Measurements from ENCODE around the gene CWF19L2. TPM values are rescaled to one million over a fixed set of nuclear protein-coding genes. Genes with fewer than 3 reads are reported as not detected.
"Not testable (repeated sequence)": the region's sequence is repeated elsewhere in the genome, so short reads cannot be mapped to it uniquely, and the experiment has no call there.

Gene CWF19L2
- total RNA-seq, 2 donors from 2014 or later, result 21.1 to 27.4 TPM

- no peak overlapping the region for H3K27ac ChIP-seq (ENCODE audit: low read depth, low read length)
- no peaks in the 10 kb centered on the region for H3K27me3 Mint-ChIP-seq (ENCODE audit: insufficient read depth)
- peaks cover 39% of the 10 kb centered on the region for H3K36me3 Mint-ChIP-seq (ENCODE audit: low read depth)
- peaks cover 21% of the 10 kb centered on the region for H3K9me3 ChIP-seq (ENCODE audit: control insufficient read depth, low read length)
- H3K9me3 Mint-ChIP-seq, result peaks cover 19% of the 10 kb centered on the region
- no peaks in the 10 kb centered on the region for H3K27me3 ChIP-seq (ENCODE audit: control insufficient read depth, insufficient read depth, low read length, poor library complexity, severe bottlenecking)
- no peak overlapping the region for H3K4me3 ChIP-seq (ENCODE audit: low read length)
- H3K27ac Mint-ChIP-seq, result no peak overlapping the region
- no peak overlapping the region for H3K4me3 Mint-ChIP-seq
- H3K9ac ChIP-seq (ENCODE audit: extremely low read depth, low read length, poor library complexity, severe bottlenecking), result no peak overlapping the region
- no peaks in the 10 kb centered on the region for H3K4me1 ChIP-seq (ENCODE audit: control insufficient read depth, insufficient read depth, low read length)
- peaks cover 33% of the 10 kb centered on the region for H3K36me3 ChIP-seq (ENCODE audit: control insufficient read depth, insufficient read depth, low read length)
- no peak for DNase-seq
- no peak for TF ChIP-seq CTCF (conservative IDR thresholded peaks at IDR 0.05)
- no peaks in the 10 kb centered on the region for H3K4me1 Mint-ChIP-seq
- 91 to 100% methylated on average over 1 of the region's 1 CpG for WGBS, 2 experiments (ENCODE audit: insufficient coverage in 1 of 2, insufficient read length in 1 of 2)
Observed at GRCh38 chr11:107501713-107502112, 44.1 kb upstream of the CWF19L2 start.

- H3K27ac ChIP-seq (ENCODE audit: low read depth, low read length), result not testable (repeated sequence)
- 88 to 89% methylated on average over 1 to 6 of the region's 7 CpGs for WGBS, 2 experiments (ENCODE audit: insufficient coverage in 1 of 2, insufficient read length in 1 of 2)
- peaks cover 14% of the 10 kb centered on the region for H3K9me3 Mint-ChIP-seq
Observed at GRCh38 chr11:107497371-107497770, 39.7 kb upstream of the CWF19L2 start.

GRCh38 chr11:107496011-107496410, 38.4 kb upstream of the CWF19L2 start:
- no peak overlapping the region for H3K9ac ChIP-seq (ENCODE audit: extremely low read depth, low read length, poor library complexity, severe bottlenecking)
- H3K27me3 ChIP-seq (ENCODE audit: control insufficient read depth, insufficient read depth, low read length, poor library complexity, severe bottlenecking), result no peaks in the 10 kb centered on the region
- no peak for DNase-seq
- Mint-ChIP-seq H3K9me3 (peaks cover 2% of the 10 kb centered on the region), H3K36me3 (ENCODE audit: low read depth) (peaks cover 2% of the 10 kb centered on the region), H3K4me1 (no peaks in the 10 kb centered on the region), H3K27me3 (ENCODE audit: insufficient read depth) (no peaks in the 10 kb centered on the region), H3K4me3 (no peak overlapping the region), H3K27ac (no peak overlapping the region)
- H3K4me1 ChIP-seq (ENCODE audit: control insufficient read depth, insufficient read depth, low read length), result no peaks in the 10 kb centered on the region
- 86 to 93% methylated on average over 4 of the region's 4 CpGs for WGBS, 2 experiments (ENCODE audit: insufficient coverage in 1 of 2, insufficient read length in 1 of 2)
- no peak overlapping the region for H3K4me3 ChIP-seq (ENCODE audit: low read length)
- H3K27ac ChIP-seq (ENCODE audit: low read depth, low read length), result no peak overlapping the region
- no peak for TF ChIP-seq CTCF (conservative IDR thresholded peaks at IDR 0.05)
- H3K36me3 ChIP-seq (ENCODE audit: control insufficient read depth, insufficient read depth, low read length), result no peaks in the 10 kb centered on the region
- no peaks in the 10 kb centered on the region for H3K9me3 ChIP-seq (ENCODE audit: control insufficient read depth, low read length)

More at GRCh38 chr11:107497371-107497770, 39.7 kb upstream of the CWF19L2 start:
- not testable (repeated sequence) for H3K4me1 Mint-ChIP-seq; H3K4me3 Mint-ChIP-seq; H3K27me3 Mint-ChIP-seq (ENCODE audit: insufficient read depth); H3K27ac Mint-ChIP-seq; H3K9ac ChIP-seq (ENCODE audit: extremely low read depth, low read length, poor library complexity, severe bottlenecking); DNase-seq; H3K4me1 ChIP-seq (ENCODE audit: control insufficient read depth, insufficient read depth, low read length); H3K27me3 ChIP-seq (ENCODE audit: control insufficient read depth, insufficient read depth, low read length, poor library complexity, severe bottlenecking); H3K36me3 ChIP-seq (ENCODE audit: control insufficient read depth, insufficient read depth, low read length); H3K4me3 ChIP-seq (ENCODE audit: low read length)
- H3K9me3 ChIP-seq (ENCODE audit: control insufficient read depth, low read length), result peaks cover 10% of the 10 kb centered on the region
- H3K36me3 Mint-ChIP-seq (ENCODE audit: low read depth), result peaks cover 14% of the 10 kb centered on the region

GRCh38 chr11:107494055-107494454, 36.4 kb upstream of the CWF19L2 start:
- no peak overlapping the region for H3K27ac ChIP-seq (ENCODE audit: low read depth, low read length)
- Mint-ChIP-seq H3K9me3 (peaks cover 2% of the 10 kb centered on the region), H3K4me1 (no peaks in the 10 kb centered on the region), H3K27ac (no peak overlapping the region), H3K4me3 (no peak overlapping the region), H3K36me3 (ENCODE audit: low read depth) (peaks cover 2% of the 10 kb centered on the region), H3K27me3 (ENCODE audit: insufficient read depth) (no peaks in the 10 kb centered on the region)
- WGBS, 2 experiments (ENCODE audit: insufficient coverage in 1 of 2, insufficient read length in 1 of 2), result 77% methylated on average over 1 of the region's 1 CpG; no CpG with 5 or more reads in 1 of the 2 experiments
- H3K4me3 ChIP-seq (ENCODE audit: low read length), result no peak overlapping the region
- no peaks in the 10 kb centered on the region for H3K27me3 ChIP-seq (ENCODE audit: control insufficient read depth, insufficient read depth, low read length, poor library complexity, severe bottlenecking)
- no peak for DNase-seq
- no peaks in the 10 kb centered on the region for H3K9me3 ChIP-seq (ENCODE audit: control insufficient read depth, low read length)
- no peak overlapping the region for H3K9ac ChIP-seq (ENCODE audit: extremely low read depth, low read length, poor library complexity, severe bottlenecking)
- H3K36me3 ChIP-seq (ENCODE audit: control insufficient read depth, insufficient read depth, low read length), result no peaks in the 10 kb centered on the region
- TF ChIP-seq CTCF (conservative IDR thresholded peaks at IDR 0.05), result no peak
- H3K4me1 ChIP-seq (ENCODE audit: control insufficient read depth, insufficient read depth, low read length), result no peaks in the 10 kb centered on the region
